Measurements from ENCODE around the gene RPS21. TPM values are rescaled to one million over a fixed set of nuclear protein-coding genes. Genes with fewer than 3 reads are reported as not detected.

The RPS21 gene
- total and polyA plus RNA-seq, 2 of the 4 experiments (the other 2 are of a cell fraction): 2,710 to 4,298 TPM

- no peak overlapping the region for H3K23ac ChIP-seq (ENCODE audit: low read depth, low read length)
- in situ Hi-C loops (cut with MboI; ENCODE audit: low sequenced_read_pairs): no loop called here
- H3K79me1 ChIP-seq (ENCODE audit: low read depth in 1 of 2, low read length in 2 of 2): no peaks in the 10 kb centered on the region
- no peak for DNase-seq
- no peak overlapping the region for H4K8ac ChIP-seq (ENCODE audit: low read depth in 2 of 2, low read length in 2 of 2)
- CTCF ChIA-PET: no interaction called here
- H3K9ac ChIP-seq (ENCODE audit: low read depth, low read length): no peak overlapping the region
- no peak overlapping the region for H3K27ac ChIP-seq (ENCODE audit: insufficient read depth, low read length)
- no peaks in the 10 kb centered on the region for H3K9me3 ChIP-seq (ENCODE audit: control insufficient read depth, insufficient read depth, low read length)
- H3K18ac ChIP-seq (ENCODE audit: low read depth, low read length): no peak overlapping the region
- POLR2A ChIA-PET (ENCODE audit: unreplicated experiment): no interaction called here
- H2AK5ac ChIP-seq (ENCODE audit: low read depth, low read length): no peak overlapping the region
- no peak overlapping the region for H2BK20ac ChIP-seq (ENCODE audit: low read depth, low read length)
- no peak overlapping the region for H4K91ac ChIP-seq (ENCODE audit: insufficient read depth, low read depth, low read length)
- TF ChIP-seq SMC3 (IDR thresholded peaks at IDR 0.05; ENCODE audit: low read depth, low read length): no peak
- no peak for TF ChIP-seq CHD1 (IDR thresholded peaks at IDR 0.05; ENCODE audit: low read depth, low read length)
- no peak for TF ChIP-seq RAD21 (IDR thresholded peaks at IDR 0.05; ENCODE audit: low read length)
- TF ChIP-seq MXI1 (IDR thresholded peaks at IDR 0.05; ENCODE audit: borderline replicate concordance, low read depth, low read length): no peak
- TF ChIP-seq MAZ (IDR thresholded peaks at IDR 0.05; ENCODE audit: borderline replicate concordance, low read depth, low read length): no peak
- TF ChIP-seq, protein P1, sequence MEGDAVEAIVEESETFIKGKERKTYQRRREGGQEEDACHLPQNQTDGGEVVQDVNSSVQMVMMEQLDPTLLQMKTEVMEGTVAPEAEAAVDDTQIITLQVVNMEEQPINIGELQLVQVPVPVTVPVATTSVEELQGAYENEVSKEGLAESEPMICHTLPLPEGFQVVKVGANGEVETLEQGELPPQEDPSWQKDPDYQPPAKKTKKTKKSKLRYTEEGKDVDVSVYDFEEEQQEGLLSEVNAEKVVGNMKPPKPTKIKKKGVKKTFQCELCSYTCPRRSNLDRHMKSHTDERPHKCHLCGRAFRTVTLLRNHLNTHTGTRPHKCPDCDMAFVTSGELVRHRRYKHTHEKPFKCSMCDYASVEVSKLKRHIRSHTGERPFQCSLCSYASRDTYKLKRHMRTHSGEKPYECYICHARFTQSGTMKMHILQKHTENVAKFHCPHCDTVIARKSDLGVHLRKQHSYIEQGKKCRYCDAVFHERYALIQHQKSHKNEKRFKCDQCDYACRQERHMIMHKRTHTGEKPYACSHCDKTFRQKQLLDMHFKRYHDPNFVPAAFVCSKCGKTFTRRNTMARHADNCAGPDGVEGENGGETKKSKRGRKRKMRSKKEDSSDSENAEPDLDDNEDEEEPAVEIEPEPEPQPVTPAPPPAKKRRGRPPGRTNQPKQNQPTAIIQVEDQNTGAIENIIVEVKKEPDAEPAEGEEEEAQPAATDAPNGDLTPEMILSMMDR (conservative IDR thresholded peaks at IDR 0.05; ENCODE audit: low read depth, low read length): no peak
- TF ChIP-seq USF2 (IDR thresholded peaks at IDR 0.05; ENCODE audit: low read depth, low read length): no peak
- no peak for TF ChIP-seq BHLHE40 (IDR thresholded peaks at IDR 0.05; ENCODE audit: low read depth, low read length)
- no peak for TF ChIP-seq CEBPB (IDR thresholded peaks at IDR 0.05; ENCODE audit: low read depth, low read length)
- TF ChIP-seq, protein P2, sequence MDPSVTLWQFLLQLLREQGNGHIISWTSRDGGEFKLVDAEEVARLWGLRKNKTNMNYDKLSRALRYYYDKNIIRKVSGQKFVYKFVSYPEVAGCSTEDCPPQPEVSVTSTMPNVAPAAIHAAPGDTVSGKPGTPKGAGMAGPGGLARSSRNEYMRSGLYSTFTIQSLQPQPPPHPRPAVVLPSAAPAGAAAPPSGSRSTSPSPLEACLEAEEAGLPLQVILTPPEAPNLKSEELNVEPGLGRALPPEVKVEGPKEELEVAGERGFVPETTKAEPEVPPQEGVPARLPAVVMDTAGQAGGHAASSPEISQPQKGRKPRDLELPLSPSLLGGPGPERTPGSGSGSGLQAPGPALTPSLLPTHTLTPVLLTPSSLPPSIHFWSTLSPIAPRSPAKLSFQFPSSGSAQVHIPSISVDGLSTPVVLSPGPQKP (IDR thresholded peaks at IDR 0.05; ENCODE audit: borderline replicate concordance, low read depth, low read length): no peak
- no peak for TF ChIP-seq FOS (IDR thresholded peaks at IDR 0.05; ENCODE audit: low read depth, low read length)
- no peak for TF ChIP-seq MAFK (IDR thresholded peaks at IDR 0.05; ENCODE audit: low read depth, low read length)
- no peak for TF ChIP-seq NFE2L2 (IDR thresholded peaks at IDR 0.05; ENCODE audit: low read depth, low read length)
- TF ChIP-seq POLR2A (IDR thresholded peaks at IDR 0.05; ENCODE audit: low read depth, low read length): no peak
- no peak for TF ChIP-seq RFX5 (IDR thresholded peaks at IDR 0.05; ENCODE audit: low read depth, low read length)
- no peak for TF ChIP-seq RCOR1 (IDR thresholded peaks at IDR 0.05; ENCODE audit: insufficient replicate concordance, low read length)
- no peak overlapping the region for H2BK15ac ChIP-seq (ENCODE audit: low read depth, low read length)
- no peak overlapping the region for H2AK9ac ChIP-seq (replicated peaks; ENCODE audit: low read depth, low read length, poor library complexity)
- H2BK5ac ChIP-seq (ENCODE audit: low read depth, low read length, poor library complexity, severe bottlenecking): no peak overlapping the region
- H2BK120ac ChIP-seq (ENCODE audit: low read depth, low read length): no peak overlapping the region
- H3K4ac ChIP-seq (ENCODE audit: low read depth, low read length): no peak overlapping the region
- H3K9me1 ChIP-seq (ENCODE audit: insufficient read depth, low read length): peaks cover 2% of the 10 kb centered on the region; the same call in 1 of the 2 replicates
- no peak overlapping the region for H3K14ac ChIP-seq (replicated peaks; ENCODE audit: low read depth, low read length)
- H3K4me1 ChIP-seq (ENCODE audit: control insufficient read depth, insufficient read depth, low read length): no peaks in the 10 kb centered on the region; the same call in 1 of the 2 replicates
- dilution Hi-C loops (cut with HindIII; ENCODE audit: low sequenced_read_pairs, unreplicated experiment): no loop called here
- no peaks in the 10 kb centered on the region for H4K20me1 ChIP-seq (ENCODE audit: insufficient read depth, low read length)
- peaks cover 9% of the 10 kb centered on the region; the same call in 1 of the 2 replicates for H3K36me3 ChIP-seq (ENCODE audit: control insufficient read depth, insufficient read depth, low read length)
- BruUV-seq (replicated peaks): no TSS peak
- H3K4me2 ChIP-seq (ENCODE audit: low read depth, low read length): no peak overlapping the region
- WGBS, 2 experiments (ENCODE audit: extremely low coverage in 2 of 2, insufficient read length in 1 of 2): 100% methylated on average over 3 of the region's 10 CpGs; no CpG with 5 or more reads in 1 of the 2 experiments
- H2AFZ ChIP-seq (replicated peaks; ENCODE audit: low read length, poor library complexity): no peak overlapping the region
- intact Hi-C loops (cut with micrococcal nuclease): no loop called here
- H3K27me3 ChIP-seq (ENCODE audit: control insufficient read depth, insufficient read depth, low read length): no peaks in the 10 kb centered on the region
- no peak overlapping the region for H3K4me3 ChIP-seq (ENCODE audit: insufficient read depth, low read depth, low read length)
- H4K5ac ChIP-seq (ENCODE audit: low read depth, low read length): no peak overlapping the region
- no peak for ATAC-seq (ENCODE audit: low read depth)
- no peak overlapping the region for H3K56ac ChIP-seq (ENCODE audit: extremely low read depth, insufficient read depth, low read length)
Measured at GRCh38 chr20:62347151-62347404, 39.8 kb upstream of the RPS21 start.

All from IMR-90 (cell line).